GM23338 (cell line): Measurements from ENCODE around the gene ZCCHC17. TPM values are rescaled to one million over a fixed set of nuclear protein-coding genes. Genes with fewer than 3 reads are reported as not detected.

Experiments used
- ATAC-seq: fragments of 200-7000 bp; cut with Tn5 transposase; 3 replicates; pipeline ENCODE4 v1.9.1; 2020
- DNase-seq: peaks from one replicate; pipeline ENCODE4 v3.0.0-alpha.2; 2015; ENCODE audit warnings: low spot score
- H2AFZ ChIP-seq: fragments of 200-600 bp; sonication (generic); 2 replicates; pipeline ENCODE4 v1.8.0; 2016; ENCODE audit warnings: antibody characterized with exemption, mild to moderate bottlenecking, moderate library complexity
- H3F3A ChIP-seq: fragments of 200-600 bp; sonication (generic); replicated peaks from 2 replicates; pipeline ENCODE4 v1.8.0; 2017; ENCODE audit warnings: antibody characterized with exemption, mixed run types, low read depth
- H3K27ac ChIP-seq: fragments of 200-600 bp; sonication (generic); 2 replicates; pipeline ENCODE4 v1.6.1; 2016; ENCODE audit warnings: low read depth
- H3K27me3 ChIP-seq: fragments of 200-600 bp; sonication (generic); 2 replicates; pipeline ENCODE4 v1.8.0; 2016; ENCODE audit warnings: mild to moderate bottlenecking, mixed run types, moderate library complexity; ENCODE audit not compliant: insufficient read depth
- H3K36me3 ChIP-seq: fragments of 200-600 bp; sonication (generic); 2 replicates; pipeline ENCODE4 v1.8.0; 2016; ENCODE audit warnings: mild to moderate bottlenecking; ENCODE audit not compliant: insufficient read depth
- H3K4me1 ChIP-seq: fragments of 200-600 bp; sonication (generic); 2 replicates; pipeline ENCODE4 v1.8.0; 2016; ENCODE audit warnings: mild to moderate bottlenecking, moderate library complexity; ENCODE audit not compliant: insufficient read depth
- H3K4me2 ChIP-seq: fragments of 200-600 bp; sonication (generic); 2 replicates; pipeline ENCODE4 v1.7.1; 2017; ENCODE audit warnings: mixed run types
- H3K4me3 ChIP-seq: fragments of 200-600 bp; sonication (generic); 2 replicates; pipeline ENCODE4 v1.6.1; 2016; ENCODE audit warnings: mixed run types
- H3K79me2 ChIP-seq: fragments of 200-600 bp; sonication (generic); replicated peaks from 2 replicates; pipeline ENCODE4 v1.8.0; 2017; ENCODE audit warnings: mild to moderate bottlenecking; ENCODE audit not compliant: insufficient read depth
- H3K9me2 ChIP-seq: fragments of 200-600 bp; sonication (generic); 2 replicates; pipeline ENCODE4 v1.8.0; 2017; ENCODE audit not compliant: insufficient read depth
- H4K20me1 ChIP-seq: fragments of 200-600 bp; sonication (generic); replicated peaks from 2 replicates; pipeline ENCODE4 v1.8.0; 2017; ENCODE audit warnings: mild to moderate bottlenecking; ENCODE audit not compliant: insufficient read depth
- H3K27ac Mint-ChIP-seq: 2 replicates; pipeline ENCODE4 v1.8.0; 2020; ENCODE audit warnings: inconsistent platforms, mild to moderate bottlenecking, moderate library complexity, mixed read lengths
- H3K27me3 Mint-ChIP-seq: 3 replicates; pipeline ENCODE4 v1.8.0; 2022; ENCODE audit warnings: low read depth, mild to moderate bottlenecking, moderate library complexity, mixed read lengths, inconsistent platforms; ENCODE audit not compliant: insufficient read depth, poor library complexity
- H3K36me3 Mint-ChIP-seq: 3 replicates; pipeline ENCODE4 v1.8.0; 2021; ENCODE audit warnings: low read depth, mild to moderate bottlenecking, inconsistent platforms, moderate library complexity, mixed read lengths
- H3K4me1 Mint-ChIP-seq: 3 replicates; pipeline ENCODE4 v1.8.0; 2020; ENCODE audit warnings: mild to moderate bottlenecking, inconsistent platforms, mixed read lengths
- H3K4me3 Mint-ChIP-seq: 3 replicates; pipeline ENCODE4 v1.8.0; 2021; ENCODE audit warnings: moderate library complexity, mild to moderate bottlenecking, inconsistent platforms, mixed read lengths
- H3K9me3 Mint-ChIP-seq: 3 replicates; pipeline ENCODE4 v1.8.0; 2020; ENCODE audit warnings: moderate library complexity, mild to moderate bottlenecking, inconsistent platforms, mixed read lengths
- CREB1 ChIP-seq: fragments of 250-450 bp; sonication (Bioruptor Pico); IDR thresholded peaks from 2 replicates; pipeline ENCODE4 v1.5.0; 2020; ENCODE audit warnings: low read depth, mild to moderate bottlenecking, moderate library complexity
- EZH2 ChIP-seq: fragments of 200-600 bp; sonication (generic); IDR thresholded peaks from one replicate; pipeline ENCODE4 v1.8.0; 2017; ENCODE audit warnings: antibody characterized with exemption, mild to moderate bottlenecking, low read depth; ENCODE audit not compliant: unreplicated experiment
- JUNB ChIP-seq: IDR thresholded peaks from one replicate; pipeline ENCODE4 v1.6.1; 2016; ENCODE audit warnings: antibody characterized with exemption; ENCODE audit not compliant: unreplicated experiment
- NANOG ChIP-seq: IDR thresholded peaks from 2 replicates; pipeline ENCODE4 v1.6.1; 2016; ENCODE audit warnings: antibody characterized with exemption, borderline replicate concordance
- ZNF114 ChIP-seq: fragments of 250-450 bp; sonication (Bioruptor Pico); IDR thresholded peaks from 2 replicates; pipeline ENCODE4 v1.5.0; 2020; ENCODE audit warnings: mild to moderate bottlenecking, moderate library complexity
- ZNF331 ChIP-seq: fragments of 250-450 bp; sonication (Bioruptor Pico); IDR thresholded peaks from 2 replicates; pipeline ENCODE4 v1.5.0; 2020; ENCODE audit warnings: low read depth, mild to moderate bottlenecking, moderate library complexity
- polyA plus RNA-seq: library from polyadenylated mRNA; unstranded; fragments of >200 nt; fragmentation: Nextera tagmentation; extraction: Ambion mirVana; gene quantifications from 2 replicates; pipeline ENCODE4 v1.2.1, GENCODE V29; 2016
- total RNA-seq: library from RNA; depleted of rRNA; stranded (reverse); fragments of >200 nt; shearing (Covaris generic); gene quantifications from 2 replicates; pipeline ENCODE4 v1.2.3, GENCODE V29; 2014
- TF ChIP-seq, protein P1 (sequence below): fragments of 250-450 bp; sonication (Bioruptor Pico); IDR thresholded peaks from 2 replicates; pipeline ENCODE4 v1.5.0; 2020; ENCODE audit warnings: mild to moderate bottlenecking, moderate library complexity

ZCCHC17 gene
- total and polyA plus RNA-seq, 2 experiments from 2014 or later = 40.1 to 134 TPM

DNA sequence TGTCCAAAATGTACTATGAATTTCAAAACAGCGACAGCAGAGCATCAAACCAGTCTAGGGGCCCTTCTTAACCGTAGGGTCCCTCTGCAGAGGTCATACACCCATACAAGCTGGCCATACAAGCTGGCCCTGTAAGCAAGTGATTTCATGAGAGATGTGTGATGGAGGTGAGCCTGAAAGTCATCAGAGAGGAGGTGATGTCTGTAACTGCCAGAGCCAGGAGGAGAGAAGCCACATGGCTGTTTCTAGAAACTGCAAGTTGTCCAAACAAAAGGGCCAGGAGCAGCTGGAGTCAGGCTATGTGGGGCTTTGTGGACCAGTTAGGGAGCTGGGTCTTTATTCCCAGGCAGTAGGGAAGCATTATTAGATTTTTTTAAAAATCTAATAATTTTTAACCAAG lies 101.4 kb downstream of the ZCCHC17 start:
- H3K9me2 ChIP-seq = no peaks in the 10 kb centered on the region
- no peaks in the 10 kb centered on the region for H3F3A ChIP-seq
- Mint-ChIP-seq H3K9me3 (no peaks in the 10 kb centered on the region), H3K4me3 (no peak overlapping the region), H3K36me3 (no peaks in the 10 kb centered on the region), H3K27ac (no peak overlapping the region), H3K4me1 (peaks cover 13% of the 10 kb centered on the region), H3K27me3 (peaks cover 14% of the 10 kb centered on the region)
- H3K27me3 ChIP-seq = peaks cover 3% of the 10 kb centered on the region; the same call in 1 of the 2 replicates
- H4K20me1 ChIP-seq = no peaks in the 10 kb centered on the region; the same call in 1 of the 2 replicates
- no peaks in the 10 kb centered on the region for H3K36me3 ChIP-seq
- no peaks in the 10 kb centered on the region for H3K79me2 ChIP-seq
- peaks cover 7% of the 10 kb centered on the region for H3K4me1 ChIP-seq
- no peak overlapping the region for H3K4me3 ChIP-seq
- H2AFZ ChIP-seq = peak overlapping the region; percentile 32; the same call in 1 of the 2 replicates
- no peak overlapping the region for H3K4me2 ChIP-seq
- no peak overlapping the region for H3K27ac ChIP-seq
- TF ChIP-seq EZH2 = no peak
- no peak for TF ChIP-seq ZNF114 (CRISPR knock-in tag)
- TF ChIP-seq JUNB = no peak
- TF ChIP-seq, protein P1, sequence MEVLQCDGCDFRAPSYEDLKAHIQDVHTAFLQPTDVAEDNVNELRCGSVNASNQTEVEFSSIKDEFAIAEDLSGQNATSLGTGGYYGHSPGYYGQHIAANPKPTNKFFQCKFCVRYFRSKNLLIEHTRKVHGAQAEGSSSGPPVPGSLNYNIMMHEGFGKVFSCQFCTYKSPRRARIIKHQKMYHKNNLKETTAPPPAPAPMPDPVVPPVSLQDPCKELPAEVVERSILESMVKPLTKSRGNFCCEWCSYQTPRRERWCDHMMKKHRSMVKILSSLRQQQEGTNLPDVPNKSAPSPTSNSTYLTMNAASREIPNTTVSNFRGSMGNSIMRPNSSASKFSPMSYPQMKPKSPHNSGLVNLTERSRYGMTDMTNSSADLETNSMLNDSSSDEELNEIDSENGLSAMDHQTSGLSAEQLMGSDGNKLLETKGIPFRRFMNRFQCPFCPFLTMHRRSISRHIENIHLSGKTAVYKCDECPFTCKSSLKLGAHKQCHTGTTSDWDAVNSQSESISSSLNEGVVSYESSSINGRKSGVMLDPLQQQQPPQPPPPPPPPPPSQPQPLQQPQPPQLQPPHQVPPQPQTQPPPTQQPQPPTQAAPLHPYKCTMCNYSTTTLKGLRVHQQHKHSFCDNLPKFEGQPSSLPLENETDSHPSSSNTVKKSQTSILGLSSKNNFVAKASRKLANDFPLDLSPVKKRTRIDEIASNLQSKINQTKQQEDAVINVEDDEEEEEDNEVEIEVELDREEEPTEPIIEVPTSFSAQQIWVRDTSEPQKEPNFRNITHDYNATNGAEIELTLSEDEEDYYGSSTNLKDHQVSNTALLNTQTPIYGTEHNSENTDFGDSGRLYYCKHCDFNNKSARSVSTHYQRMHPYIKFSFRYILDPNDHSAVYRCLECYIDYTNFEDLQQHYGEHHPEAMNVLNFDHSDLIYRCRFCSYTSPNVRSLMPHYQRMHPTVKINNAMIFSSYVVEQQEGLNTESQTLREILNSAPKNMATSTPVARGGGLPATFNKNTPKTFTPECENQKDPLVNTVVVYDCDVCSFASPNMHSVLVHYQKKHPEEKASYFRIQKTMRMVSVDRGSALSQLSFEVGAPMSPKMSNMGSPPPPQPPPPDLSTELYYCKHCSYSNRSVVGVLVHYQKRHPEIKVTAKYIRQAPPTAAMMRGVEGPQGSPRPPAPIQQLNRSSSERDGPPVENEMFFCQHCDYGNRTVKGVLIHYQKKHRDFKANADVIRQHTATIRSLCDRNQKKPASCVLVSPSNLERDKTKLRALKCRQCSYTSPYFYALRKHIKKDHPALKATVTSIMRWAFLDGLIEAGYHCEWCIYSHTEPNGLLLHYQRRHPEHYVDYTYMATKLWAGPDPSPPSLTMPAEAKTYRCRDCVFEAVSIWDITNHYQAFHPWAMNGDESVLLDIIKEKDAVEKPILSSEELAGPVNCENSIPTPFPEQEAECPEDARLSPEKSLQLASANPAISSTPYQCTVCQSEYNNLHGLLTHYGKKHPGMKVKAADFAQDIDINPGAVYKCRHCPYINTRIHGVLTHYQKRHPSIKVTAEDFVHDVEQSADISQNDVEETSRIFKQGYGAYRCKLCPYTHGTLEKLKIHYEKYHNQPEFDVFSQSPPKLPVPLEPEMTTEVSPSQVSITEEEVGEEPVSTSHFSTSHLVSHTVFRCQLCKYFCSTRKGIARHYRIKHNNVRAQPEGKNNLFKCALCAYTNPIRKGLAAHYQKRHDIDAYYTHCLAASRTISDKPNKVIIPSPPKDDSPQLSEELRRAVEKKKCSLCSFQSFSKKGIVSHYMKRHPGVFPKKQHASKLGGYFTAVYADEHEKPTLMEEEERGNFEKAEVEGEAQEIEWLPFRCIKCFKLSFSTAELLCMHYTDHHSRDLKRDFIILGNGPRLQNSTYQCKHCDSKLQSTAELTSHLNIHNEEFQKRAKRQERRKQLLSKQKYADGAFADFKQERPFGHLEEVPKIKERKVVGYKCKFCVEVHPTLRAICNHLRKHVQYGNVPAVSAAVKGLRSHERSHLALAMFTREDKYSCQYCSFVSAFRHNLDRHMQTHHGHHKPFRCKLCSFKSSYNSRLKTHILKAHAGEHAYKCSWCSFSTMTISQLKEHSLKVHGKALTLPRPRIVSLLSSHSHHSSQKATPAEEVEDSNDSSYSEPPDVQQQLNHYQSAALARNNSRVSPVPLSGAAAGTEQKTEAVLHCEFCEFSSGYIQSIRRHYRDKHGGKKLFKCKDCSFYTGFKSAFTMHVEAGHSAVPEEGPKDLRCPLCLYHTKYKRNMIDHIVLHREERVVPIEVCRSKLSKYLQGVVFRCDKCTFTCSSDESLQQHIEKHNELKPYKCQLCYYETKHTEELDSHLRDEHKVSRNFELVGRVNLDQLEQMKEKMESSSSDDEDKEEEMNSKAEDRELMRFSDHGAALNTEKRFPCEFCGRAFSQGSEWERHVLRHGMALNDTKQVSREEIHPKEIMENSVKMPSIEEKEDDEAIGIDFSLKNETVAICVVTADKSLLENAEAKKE (CRISPR knock-in tag) = no peak
- TF ChIP-seq ZNF331 = no peak
- no peak for DNase-seq
- no peak for ATAC-seq

DNA sequence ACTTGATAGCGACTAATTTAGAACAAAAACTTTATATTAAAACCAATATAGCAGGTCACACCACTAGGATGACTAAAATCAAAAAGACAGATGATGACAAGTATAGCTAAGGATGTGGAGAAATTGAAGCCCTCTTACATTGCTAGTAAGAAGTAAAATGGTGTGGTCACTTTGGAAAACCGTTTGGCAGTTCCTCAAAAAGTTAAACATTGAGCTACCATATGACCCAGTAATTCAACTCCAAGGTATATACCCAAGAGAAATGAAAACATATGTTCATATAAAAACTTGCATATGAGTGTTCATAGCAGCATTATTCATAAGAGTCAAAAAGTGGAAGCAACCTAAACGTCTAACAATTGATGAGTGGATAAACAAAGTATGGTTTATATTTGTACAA lies 103.1 kb downstream of the ZCCHC17 start:
- H2AFZ ChIP-seq = no peak overlapping the region
- peaks cover 3% of the 10 kb centered on the region; the same call in 1 of the 2 replicates for H3K4me1 ChIP-seq
- no peaks in the 10 kb centered on the region for H3K79me2 ChIP-seq
- H3K4me2 ChIP-seq = no peak overlapping the region
- Mint-ChIP-seq H3K4me3 (no peak overlapping the region), H3K4me1 (peaks cover 9% of the 10 kb centered on the region), H3K27me3 (peaks cover 7% of the 10 kb centered on the region), H3K27ac (no peak overlapping the region), H3K9me3 (no peaks in the 10 kb centered on the region), H3K36me3 (no peaks in the 10 kb centered on the region)
- DNase-seq (no peak), ATAC-seq (no peak)
- no peaks in the 10 kb centered on the region for H3K36me3 ChIP-seq
- no peaks in the 10 kb centered on the region for H3K27me3 ChIP-seq
- no peak overlapping the region for H3K27ac ChIP-seq
- no peak overlapping the region for H3K4me3 ChIP-seq
- H3K9me2 ChIP-seq = no peaks in the 10 kb centered on the region
- H3F3A ChIP-seq = no peaks in the 10 kb centered on the region
- no peaks in the 10 kb centered on the region; the same call in 1 of the 2 replicates for H4K20me1 ChIP-seq
- TF ChIP-seq CREB1 = no peak
- no peak for TF ChIP-seq NANOG
